ENCODE results near the gene U2AF1L4.

U2AF1L4 gene

DNA sequence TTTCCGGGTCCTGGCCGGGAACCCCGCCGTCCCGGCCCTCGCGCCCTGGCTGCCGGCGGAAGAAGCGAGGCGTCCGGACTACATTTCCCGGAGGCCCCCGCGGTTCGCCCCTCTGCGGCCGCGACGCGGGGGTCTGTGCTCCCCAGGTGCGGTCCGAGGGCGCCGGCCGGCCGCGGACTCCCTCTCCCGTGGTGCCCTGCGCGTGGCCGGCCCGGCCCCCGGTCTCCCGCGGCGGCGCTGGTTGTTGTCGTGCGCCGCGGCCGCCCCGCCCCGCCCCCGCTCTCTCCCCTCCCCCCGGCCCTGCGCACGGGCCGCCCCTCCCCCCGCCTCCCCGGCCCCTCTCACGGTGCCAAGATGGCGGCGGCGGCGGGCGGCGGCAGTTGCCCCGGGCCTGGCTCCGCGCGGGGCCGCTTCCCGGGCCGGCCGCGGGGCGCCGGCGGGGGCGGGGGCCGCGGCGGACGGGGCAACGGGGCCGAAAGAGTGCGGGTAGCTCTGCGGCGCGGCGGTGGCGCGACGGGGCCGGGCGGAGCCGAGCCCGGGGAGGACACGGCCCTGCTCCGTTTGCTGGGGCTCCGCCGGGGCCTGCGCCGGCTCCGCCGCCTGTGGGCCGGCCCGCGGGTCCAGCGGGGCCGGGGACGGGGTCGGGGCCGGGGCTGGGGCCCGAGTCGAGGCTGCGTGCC lies 27.4 kb downstream of the U2AF1L4 start, which contains the start of gene KMT2B:
KMT2B (plus strand) TSS at position 339 of the 680 bp plus-strand sequence; CDS start at position 355, 16 bp downstream.
- DNase-seq = no peak
- in situ Hi-C loops (cut with MboI; ENCODE audit: low pct_unique_long_range_greater_than_20kb, low sequenced_read_pairs) = no loop called here

DNA sequence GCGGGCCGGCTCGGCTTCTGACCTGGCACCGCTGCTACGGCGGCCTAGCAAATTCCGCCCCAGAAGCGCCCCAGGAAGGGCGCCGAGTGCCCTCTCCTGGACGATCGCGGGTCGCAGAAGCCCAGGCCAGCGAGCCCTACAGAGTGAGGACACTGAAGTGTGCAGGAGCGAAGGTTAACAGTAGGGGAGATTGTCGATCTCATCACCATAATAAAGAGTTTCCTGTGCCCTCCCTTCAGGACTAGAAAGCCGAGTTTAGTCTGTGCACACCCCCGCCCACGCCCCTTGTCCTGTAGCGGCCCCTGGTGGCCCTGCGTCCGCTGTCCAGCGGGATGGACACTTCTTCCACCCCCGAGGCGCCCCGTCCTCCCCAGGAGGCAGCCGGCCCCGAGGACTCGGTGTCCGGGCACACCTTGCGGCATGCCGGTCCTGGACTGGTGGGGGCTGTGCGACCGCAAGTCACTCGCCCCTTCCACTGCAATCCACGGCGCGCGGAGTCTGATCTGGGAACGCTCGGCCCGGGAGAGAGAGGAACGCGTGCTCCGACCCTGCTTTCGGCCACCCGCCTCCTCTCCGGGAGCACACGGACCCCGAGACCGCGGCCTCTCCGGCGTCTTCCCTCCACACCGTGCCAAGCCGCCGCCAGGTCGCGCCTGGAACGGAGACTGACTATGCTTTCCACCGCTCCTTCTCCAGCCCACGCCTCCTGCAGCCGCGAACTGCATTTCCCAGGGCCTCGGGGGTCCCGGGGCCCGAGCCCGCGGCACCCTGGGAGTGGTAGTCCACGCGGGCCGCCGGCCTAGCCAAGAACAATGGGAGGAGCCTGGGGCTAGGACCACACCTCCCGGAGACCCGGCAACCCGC lies 28.2 kb downstream of the U2AF1L4 start:
- in situ Hi-C loops (cut with MboI; ENCODE audit: low pct_unique_long_range_greater_than_20kb, low sequenced_read_pairs) = no loop called here
- DNase-seq = peak; percentile 98

DNA sequence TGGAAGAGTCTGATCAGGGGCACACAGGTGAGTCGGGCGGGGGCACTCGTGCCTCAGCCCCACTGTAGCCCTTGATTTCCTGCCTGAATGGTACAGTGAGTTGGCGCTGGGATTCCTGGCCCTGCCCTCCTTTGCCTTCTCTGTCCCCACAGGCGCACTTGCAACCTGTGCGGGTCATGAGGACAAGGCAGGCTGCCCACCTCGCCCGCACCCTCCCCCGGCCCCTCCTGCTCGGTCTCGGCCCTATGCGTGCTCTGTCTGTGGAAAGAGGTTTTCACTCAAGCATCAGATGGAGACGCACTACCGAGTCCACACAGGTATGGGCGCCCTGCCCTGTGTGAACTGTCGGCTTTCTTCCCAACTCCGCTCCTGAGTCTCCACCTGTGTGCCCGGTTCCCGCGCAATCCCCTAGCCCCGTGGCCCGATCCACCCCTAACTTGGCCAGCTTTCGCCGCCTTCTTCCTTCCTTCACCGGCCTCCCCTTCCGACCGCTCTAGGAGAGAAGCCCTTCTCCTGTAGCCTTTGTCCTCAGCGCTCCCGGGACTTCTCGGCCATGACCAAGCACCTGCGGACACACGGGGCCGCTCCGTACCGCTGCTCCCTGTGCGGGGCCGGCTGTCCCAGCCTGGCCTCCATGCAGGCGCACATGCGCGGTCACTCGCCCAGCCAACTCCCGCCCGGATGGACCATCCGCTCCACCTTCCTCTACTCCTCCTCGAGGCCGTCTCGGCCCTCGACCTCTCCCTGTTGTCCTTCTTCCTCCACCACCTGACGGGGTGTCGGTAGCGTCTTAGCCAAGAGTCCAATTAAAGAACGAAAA lies 29.0 kb downstream of the U2AF1L4 start:
- DNase-seq = no peak
- in situ Hi-C loops (cut with MboI; ENCODE audit: low pct_unique_long_range_greater_than_20kb, low sequenced_read_pairs) = no loop called here

DNA sequence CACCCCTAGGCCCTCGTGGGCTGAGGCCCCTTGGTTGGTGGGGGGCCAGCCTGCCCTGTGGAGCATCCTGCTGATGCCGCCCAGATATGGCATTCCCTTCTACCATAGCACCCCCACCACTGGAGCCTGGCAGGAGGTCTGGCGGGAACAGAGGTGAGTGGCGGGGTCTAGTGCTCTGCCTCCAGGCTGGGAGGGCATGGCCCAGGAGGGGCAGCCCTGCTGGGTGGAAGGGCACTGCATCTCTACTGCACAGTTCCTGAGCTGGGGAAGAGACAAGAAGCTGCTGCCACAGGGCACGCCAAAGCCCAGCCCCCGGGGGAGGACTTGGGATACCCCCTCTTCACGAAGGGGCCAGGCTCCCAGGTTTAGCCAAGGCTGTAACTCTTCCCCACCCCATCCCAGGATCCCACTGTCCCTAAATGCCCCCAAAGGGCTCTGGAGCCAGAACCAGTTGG lies 29.8 kb downstream of the U2AF1L4 start:
- in situ Hi-C loops (cut with MboI; ENCODE audit: low pct_unique_long_range_greater_than_20kb, low sequenced_read_pairs) = no loop called here

DNA sequence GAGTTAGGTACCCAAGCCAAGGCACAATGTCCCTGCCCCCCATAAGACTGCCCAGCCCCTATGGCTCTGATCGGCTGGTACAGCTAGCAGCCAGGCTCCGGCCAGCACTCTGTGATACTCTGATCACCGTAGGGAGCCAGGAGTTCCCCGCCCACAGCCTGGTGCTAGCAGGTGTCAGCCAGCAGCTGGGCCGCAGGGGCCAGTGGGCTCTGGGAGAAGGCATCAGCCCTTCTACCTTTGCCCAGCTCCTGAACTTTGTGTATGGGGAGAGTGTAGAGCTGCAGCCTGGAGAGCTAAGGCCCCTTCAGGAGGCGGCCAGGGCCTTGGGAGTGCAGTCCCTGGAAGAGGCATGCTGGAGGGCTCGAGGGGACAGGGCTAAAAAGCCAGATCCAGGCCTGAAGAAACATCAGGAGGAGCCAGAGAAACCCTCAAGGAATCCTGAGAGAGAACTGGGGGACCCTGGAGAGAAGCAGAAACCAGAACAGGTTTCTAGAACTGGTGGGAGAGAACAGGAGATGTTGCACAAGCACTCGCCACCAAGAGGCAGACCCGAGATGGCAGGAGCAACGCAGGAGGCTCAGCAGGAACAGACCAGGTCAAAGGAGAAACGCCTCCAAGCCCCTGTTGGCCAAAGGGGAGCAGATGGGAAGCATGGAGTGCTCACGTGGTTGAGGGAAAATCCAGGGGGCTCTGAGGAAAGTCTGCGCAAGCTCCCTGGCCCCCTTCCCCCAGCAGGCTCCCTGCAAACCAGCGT lies 30.4 kb downstream of the U2AF1L4 start:
- in situ Hi-C loops (cut with MboI; ENCODE audit: low pct_unique_long_range_greater_than_20kb, low sequenced_read_pairs) = no loop called here
- DNase-seq = no peak

More for the DNA sequence above, 29.8 kb downstream of the U2AF1L4 start:
- DNase-seq = no peak

DNA sequence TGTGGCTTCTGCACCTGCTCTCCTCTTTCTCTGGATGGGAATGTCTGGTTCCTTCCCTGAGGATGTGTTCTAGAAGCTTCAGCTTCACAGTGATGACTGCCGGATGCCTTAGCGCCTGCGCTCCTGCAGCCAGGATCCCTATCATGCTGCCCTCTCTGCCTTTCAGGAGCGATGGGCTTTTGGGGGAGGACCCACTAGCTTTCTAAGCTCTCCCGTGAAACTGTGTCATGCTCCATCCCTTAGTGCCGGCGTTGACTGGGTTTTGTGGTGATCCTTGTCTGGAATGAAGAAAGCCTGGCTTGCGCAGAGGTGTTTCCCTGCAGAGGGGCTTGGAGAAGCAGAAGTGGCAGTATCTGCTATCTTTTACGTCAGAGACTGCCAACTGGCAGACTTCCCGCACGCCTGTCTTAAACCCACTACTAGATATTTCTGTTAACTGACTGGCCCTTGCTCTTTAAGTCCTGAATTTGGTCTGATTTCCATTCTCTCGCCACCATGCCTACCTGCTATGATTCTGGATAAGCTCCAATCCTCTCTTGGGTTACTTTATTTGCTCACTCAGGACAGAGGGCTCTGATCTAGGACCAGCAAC lies 31.2 kb downstream of the U2AF1L4 start:
- in situ Hi-C loops (cut with MboI; ENCODE audit: low pct_unique_long_range_greater_than_20kb, low sequenced_read_pairs) = no loop called here
- DNase-seq = no peak

DNA sequence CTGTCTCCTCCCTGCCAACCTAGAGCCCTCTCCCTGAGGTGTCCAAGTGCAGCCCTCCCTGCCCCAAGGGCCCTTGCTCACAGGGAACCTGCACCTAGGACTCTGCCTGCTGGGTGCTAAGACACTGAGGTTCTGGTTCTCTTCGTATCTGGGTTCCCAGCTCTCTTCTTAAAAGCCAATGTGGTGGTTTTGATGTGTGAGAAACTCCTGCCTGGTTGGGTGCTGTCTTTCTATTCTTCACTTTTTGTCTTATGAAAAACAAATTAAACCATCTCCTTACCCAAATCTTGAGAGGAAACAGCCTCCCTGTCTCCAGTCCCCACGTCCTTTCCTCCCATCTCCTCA lies 31.7 kb downstream of the U2AF1L4 start:
- in situ Hi-C loops (cut with MboI; ENCODE audit: low pct_unique_long_range_greater_than_20kb, low sequenced_read_pairs) = no loop called here
- DNase-seq = no peak

DNA sequence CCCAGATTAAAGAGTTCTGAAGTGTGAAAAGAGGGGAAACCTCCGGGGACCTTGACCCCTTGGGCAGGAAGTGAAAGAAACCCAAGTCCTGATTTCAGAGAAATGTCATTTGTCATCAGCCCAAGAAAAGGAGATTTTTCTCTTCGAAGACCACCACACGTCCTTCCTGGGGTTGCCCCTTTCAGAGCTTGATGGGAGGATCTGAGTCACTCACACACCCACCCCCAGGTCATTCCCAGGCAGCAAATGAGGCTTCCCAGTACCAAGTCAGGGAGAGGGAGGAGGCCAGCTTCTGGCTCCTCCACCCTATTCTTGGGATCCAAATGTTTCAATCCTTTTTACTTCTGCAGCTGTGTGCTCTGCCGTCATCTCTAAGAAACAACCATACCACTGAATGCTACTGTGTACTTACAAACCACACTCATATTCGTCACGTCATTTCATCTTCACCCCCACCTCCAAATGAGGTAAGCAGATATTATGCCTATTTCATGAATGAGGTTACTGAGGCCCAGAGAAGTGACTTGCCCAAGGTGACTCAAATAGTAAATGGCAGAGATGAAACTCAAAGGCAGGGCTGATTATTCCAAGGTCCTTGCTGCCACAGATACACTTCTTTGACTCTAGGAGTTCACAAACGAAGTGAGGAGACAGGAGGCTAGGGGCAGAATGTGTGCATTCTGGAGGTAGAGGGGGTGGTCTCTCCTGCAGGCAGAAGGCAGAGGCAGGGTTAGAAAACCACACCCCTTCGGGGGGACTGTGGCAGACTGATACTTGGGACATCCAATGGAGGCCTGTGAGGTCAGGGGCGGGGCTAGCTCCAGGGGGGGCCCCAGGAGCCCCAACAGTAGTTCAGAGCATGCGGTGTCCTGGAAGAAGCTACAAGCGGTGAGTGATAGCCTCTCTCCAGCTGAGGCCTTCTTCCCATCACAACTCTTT lies 32.4 kb downstream of the U2AF1L4 start:
- DNase-seq = no peak
- in situ Hi-C loops (cut with MboI; ENCODE audit: low pct_unique_long_range_greater_than_20kb, low sequenced_read_pairs) = no loop called here

DNA sequence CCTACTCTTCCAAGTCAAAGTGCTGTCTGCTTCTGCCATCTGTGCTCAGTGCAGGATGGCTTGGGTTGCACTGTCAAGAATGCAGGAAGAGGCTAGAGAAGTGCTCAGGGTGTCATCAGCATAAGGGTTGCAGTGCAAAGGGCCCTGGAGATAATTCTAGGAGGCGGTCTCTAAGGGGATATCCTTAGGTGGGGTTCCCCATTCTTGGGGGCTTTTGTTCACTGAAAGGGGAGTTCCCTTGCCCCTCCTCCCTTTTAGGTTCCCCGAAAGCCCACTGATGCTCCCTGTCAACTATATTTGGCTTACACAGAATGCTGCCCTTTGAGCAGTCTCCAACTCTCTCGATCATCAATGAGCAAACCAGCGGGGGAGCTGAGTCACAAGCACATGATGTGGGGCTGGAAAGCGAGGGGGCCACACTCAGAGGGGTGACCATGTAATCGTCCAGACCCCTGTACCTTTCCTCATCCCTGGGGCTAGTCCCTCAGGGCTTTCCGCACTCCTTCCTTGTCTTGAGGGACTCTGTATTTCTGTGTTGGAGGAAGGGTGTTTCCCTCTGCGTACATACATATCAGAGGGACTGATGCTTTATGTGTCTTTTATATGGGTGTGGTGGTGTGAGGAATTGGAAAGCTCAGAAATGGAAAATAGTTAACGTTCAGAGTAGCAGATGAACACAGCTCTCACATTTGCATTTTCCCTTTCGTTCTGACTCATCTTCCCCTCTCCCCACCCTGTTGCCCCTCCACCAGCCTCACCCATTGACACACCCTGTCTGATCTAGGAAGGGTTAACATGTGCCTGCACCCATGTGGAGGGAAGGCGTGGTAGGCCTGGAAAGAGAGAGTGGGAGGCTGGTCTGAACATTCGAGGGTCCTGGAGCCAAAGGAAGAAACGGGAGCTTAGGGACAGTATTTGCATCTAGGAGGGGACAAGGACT lies 34.2 kb downstream of the U2AF1L4 start:
- no peak for DNase-seq

DNA sequence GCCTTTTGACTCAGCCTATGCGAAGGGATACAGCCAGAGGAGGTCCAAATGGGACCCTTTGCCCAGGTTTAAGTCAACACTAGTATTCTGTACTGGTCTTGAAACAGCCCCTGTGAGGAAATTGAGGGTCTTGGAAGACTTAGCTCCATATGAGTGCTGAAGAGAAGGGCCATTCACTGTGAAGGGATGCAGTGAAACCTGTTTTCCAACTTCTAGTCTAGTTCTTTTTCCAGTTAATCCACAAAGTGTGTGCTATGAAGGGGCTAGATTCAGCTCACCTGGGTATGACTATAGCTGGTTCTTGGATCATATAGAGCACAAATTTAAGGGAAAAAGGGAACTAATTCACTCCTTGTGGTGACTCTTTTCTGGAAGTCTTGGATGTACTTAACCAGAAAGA lies 36.8 kb downstream of the U2AF1L4 start:
- DNase-seq = no peak
- in situ Hi-C loops (cut with MboI; ENCODE audit: low pct_unique_long_range_greater_than_20kb, low sequenced_read_pairs) = no loop called here

More for the DNA sequence above, 34.2 kb downstream of the U2AF1L4 start:
- in situ Hi-C loops (cut with MboI; ENCODE audit: low pct_unique_long_range_greater_than_20kb, low sequenced_read_pairs) = no loop called here

DNA sequence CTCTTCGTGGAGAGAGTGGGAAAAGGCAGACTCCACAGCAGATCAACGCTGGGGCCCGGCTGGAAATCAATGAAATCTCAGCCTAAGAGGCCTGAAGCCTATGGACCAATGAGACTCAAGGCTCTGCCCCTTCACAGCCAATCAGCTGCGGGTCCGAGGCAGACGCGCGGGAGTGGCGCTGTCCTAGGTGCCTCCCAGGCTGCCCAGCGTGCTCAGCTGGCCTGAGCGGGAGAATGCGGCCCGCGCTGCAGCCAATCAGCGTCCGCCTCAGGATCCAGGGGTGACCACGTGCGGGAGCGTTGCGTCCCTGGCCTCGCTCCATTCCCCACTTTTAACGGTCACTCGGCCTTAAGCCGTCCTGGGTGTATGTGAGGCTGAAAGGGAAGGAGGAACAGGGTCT lies 41.0 kb downstream of the U2AF1L4 start, which contains the start of gene ZBTB32:
ZBTB32 (plus strand) TSS at position 341 of the 400 bp plus-strand sequence. CDS start 10,069 bp downstream, outside the sequence.
- in situ Hi-C loops (cut with MboI; ENCODE audit: low pct_unique_long_range_greater_than_20kb, low sequenced_read_pairs) = no loop called here
- DNase-seq = no peak

DNA sequence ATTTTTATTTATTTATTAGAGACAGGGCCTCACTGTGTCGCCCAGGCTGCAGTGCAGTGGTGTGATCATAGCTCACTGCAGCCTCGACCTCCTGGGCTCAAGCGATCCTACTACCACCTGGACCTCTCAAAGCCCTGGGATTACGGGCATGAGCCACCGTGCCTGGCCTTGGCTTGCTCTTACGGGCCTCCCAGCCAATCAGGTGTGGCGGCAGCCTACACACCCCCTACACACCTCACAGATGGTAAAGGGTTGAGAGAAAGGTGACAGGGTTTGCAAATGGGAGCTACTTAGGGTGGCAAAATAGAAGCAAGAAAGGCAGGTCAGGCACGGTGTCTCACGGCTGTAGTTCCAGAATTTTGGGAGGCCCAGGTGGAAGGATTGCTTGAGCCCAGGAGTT lies 41.9 kb downstream of the U2AF1L4 start:
- DNase-seq = no peak
- in situ Hi-C loops (cut with MboI; ENCODE audit: low pct_unique_long_range_greater_than_20kb, low sequenced_read_pairs) = no loop called here

DNA sequence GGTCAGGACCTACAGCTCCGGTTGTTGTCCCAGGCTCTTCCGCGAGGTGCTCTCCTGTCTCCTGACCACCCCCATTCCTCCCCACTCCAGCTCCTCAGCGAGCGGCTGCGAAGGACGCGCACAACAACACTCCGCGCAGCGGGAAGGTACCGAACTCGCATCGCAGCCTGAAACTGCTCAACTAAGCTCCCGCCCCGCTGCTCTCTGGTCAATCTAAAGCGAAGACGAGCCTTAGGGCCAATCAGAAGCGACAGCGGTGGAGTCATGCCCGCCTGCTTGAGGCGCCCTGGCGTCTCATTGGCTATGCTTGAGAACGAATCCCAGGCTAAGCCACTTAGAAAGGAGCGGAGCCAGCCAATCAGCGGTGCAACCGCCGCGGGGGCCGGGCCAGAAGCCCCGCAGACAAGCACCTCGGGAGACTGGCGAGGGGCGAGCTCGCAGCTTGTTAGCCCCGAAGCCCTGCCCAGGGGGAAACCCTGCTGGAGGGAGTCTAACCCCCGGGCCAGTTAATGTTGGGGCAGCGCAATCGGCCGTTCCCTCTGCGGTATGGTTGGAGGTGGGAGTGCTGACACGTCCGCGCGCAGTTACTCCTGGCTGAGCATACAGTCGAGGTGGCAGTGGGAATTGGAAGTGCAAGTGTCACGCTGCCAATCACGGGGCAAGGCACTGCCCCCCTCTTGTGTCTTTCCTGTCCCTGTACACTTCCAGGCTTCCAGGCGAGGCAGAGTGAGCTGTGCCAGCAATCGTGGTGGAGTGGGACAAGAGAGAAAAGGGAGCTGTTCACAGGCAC lies 42.8 kb downstream of the U2AF1L4 start:
- peak; percentile 98 for DNase-seq
- in situ Hi-C loops (cut with MboI; ENCODE audit: low pct_unique_long_range_greater_than_20kb, low sequenced_read_pairs) = no loop called here

DNA sequence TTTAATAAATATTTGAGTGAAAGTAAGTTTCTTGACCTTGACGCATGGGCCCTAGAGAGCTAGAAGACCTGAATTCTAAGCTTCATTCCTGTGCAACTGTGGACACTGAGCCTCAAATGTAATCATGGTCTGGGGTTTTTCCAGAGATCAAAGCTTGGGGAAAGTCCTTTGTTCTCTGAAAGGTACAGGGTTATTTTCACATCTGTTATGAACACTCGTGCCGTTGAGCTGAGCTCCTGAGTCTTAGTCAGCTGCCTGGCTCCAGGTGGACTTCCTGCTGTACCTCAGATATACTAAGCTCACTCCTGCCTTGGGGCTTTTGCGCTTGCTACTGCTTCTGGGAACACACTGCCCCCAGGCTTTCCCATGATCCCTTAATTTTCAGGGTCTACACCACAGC lies 48.4 kb downstream of the U2AF1L4 start:
- in situ Hi-C loops (cut with MboI; ENCODE audit: low pct_unique_long_range_greater_than_20kb, low sequenced_read_pairs) = no loop called here
- no peak for DNase-seq

DNA sequence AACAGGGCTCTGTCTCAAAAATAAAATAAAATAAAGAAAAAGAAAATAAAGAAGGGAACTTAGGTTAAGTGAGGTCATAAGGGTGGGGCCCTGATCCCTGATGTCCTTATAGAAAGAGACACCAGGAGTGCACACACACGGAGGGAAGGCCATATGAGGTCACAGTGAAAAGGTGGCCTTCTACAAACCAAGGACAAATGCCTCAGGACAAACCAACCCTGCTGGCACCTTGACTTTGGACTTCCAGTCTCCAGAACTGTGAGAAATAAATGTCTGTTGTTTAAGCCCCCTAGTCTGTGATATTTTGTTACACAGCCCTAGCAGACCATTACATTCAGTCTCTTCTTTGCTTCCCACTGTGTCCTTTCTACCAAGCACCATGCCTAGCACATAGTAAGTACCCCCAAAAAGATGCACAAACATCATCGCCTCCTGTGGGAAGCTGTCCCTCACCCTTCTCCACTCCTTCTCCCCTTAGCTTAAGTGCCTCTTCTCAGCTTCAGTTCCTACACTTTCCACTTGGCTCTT lies 49.3 kb downstream of the U2AF1L4 start:
- no peak for DNase-seq
- in situ Hi-C loops (cut with MboI; ENCODE audit: low pct_unique_long_range_greater_than_20kb, low sequenced_read_pairs) = no loop called here
